A549 (cell line): ENCODE results near the gene SLC23A2. TPM values are rescaled to one million over a fixed set of nuclear protein-coding genes. Genes with fewer than 3 reads are reported as not detected.

Experiments used
- ATAC-seq, 2 experiments: fragments of 200-7000 bp in 1 of 2; fragments of >200 bp in 1 of 2; cut with Nextera tagmentation in 1 of 2; cut with Tn5 transposase in 1 of 2; 3 replicates each; pipeline versions ENCODE4 v1.8.0 to v1.9.1; 2018 to 2020; ENCODE audit warnings: mild to moderate bottlenecking in 1 of 2, moderate library complexity in 1 of 2
- CTCF ChIA-PET: fragments of 300-600 bp; sonication (Branson Sonifier 250); formaldehyde crosslinking; extraction: SDS; loops from one replicate; lab custom pipeline; 2021; ENCODE audit warnings: antibody characterized with exemption, inconsistent platforms; lab: Yijun Ruan, JAX
- POLR2A ChIA-PET: fragments of 350-600 bp; formaldehyde crosslinking; extraction: SDS; loops from one replicate; lab custom pipeline; 2021; ENCODE audit warnings: antibody characterized with exemption, inconsistent platforms; lab: Yijun Ruan, JAX
- DNase-seq, 2 experiments: peaks; one replicate each; pipeline versions ENCODE4 v3.0.0 to v3.0.0-alpha.2; 2011 to 2016; ENCODE audit warnings: low read depth in 1 of 2, low spot score in 1 of 2
- FAIRE-seq: peaks from 2 replicates; lab custom pipeline; 2011; peaks lifted over from hg19 to GRCh38; lab: Jason Lieb, UNC
- H3K27ac ChIP-seq, 2 experiments: fragments of >200 bp; sonication (Bioruptor Twin); formaldehyde crosslinking; 3 replicates each; pipeline ENCODE4 v1.5.1; 2016 to 2017
- H3K4me1 ChIP-seq: fragments of >200 bp; sonication (Bioruptor Twin); formaldehyde crosslinking; 3 replicates; pipeline ENCODE4 v1.6.1; 2016
- H3K4me2 ChIP-seq: fragments of >200 bp; sonication (Bioruptor Twin); formaldehyde crosslinking; 3 replicates; pipeline ENCODE4 v1.6.1; 2016
- H3K4me3 ChIP-seq: fragments of >200 bp; sonication (Bioruptor Twin); formaldehyde crosslinking; 3 replicates; pipeline ENCODE4 v1.5.1; 2016
- H3K9me3 ChIP-seq: fragments of >200 bp; sonication (Bioruptor Twin); formaldehyde crosslinking; 3 replicates; pipeline ENCODE4 v1.6.1; 2016
- CBX8 ChIP-seq: fragments of 200-600 bp; sonication (generic); IDR thresholded peaks from 2 replicates; pipeline ENCODE4 v1.6.1; 2016
- CEBPB ChIP-seq, 2 experiments: fragments of >200 bp in 1 of 2; sonication (Bioruptor Twin) in 1 of 2; formaldehyde crosslinking in 1 of 2; IDR thresholded peaks; 2 replicates each; pipeline ENCODE4 v1.6.1; 2012 to 2016
- CTCF ChIP-seq: fragments of >200 bp; sonication (Bioruptor Twin); formaldehyde crosslinking; IDR thresholded peaks from 3 replicates; pipeline ENCODE4 v1.5.1; 2016
- EHMT2 ChIP-seq: fragments of 200-600 bp; sonication (generic); IDR thresholded peaks from 2 replicates; pipeline ENCODE4 v1.6.1; 2016; ENCODE audit warnings: antibody characterized with exemption, low read depth, mild to moderate bottlenecking, moderate library complexity
- EP300 ChIP-seq, 2 experiments: fragments of >200 bp; sonication (Bioruptor Twin); formaldehyde crosslinking; IDR thresholded peaks; 2 replicates in 1 of 2; 3 replicates in 1 of 2; pipeline ENCODE4 v1.6.1; 2016 to 2017
- FOSL2 ChIP-seq, 2 experiments: fragments of 450-650 bp in 1 of 2; fragments of >200 bp in 1 of 2; sonication (Bioruptor Twin) in 1 of 2; formaldehyde crosslinking; IDR thresholded peaks; 2 replicates each; pipeline versions ENCODE4 v1.5.0 to v1.6.1; 2016 to 2020; ENCODE audit warnings: mild to moderate bottlenecking in 1 of 2, moderate library complexity in 1 of 2
- FOXS1 ChIP-seq: fragments of 250-450 bp; sonication (Bioruptor Pico); IDR thresholded peaks from 2 replicates; pipeline ENCODE4 v1.5.0; 2020; ENCODE audit warnings: mild to moderate bottlenecking, moderate library complexity
- HDAC2 ChIP-seq: fragments of 200-600 bp; sonication (generic); IDR thresholded peaks from 2 replicates; pipeline ENCODE4 v1.6.1; 2016
- HMGXB4 ChIP-seq: fragments of 250-450 bp; sonication (Bioruptor Pico); IDR thresholded peaks from 2 replicates; pipeline ENCODE4 v1.5.0; 2021; ENCODE audit warnings: mild to moderate bottlenecking, moderate library complexity, borderline replicate concordance
- HOXB13 ChIP-seq: fragments of 250-450 bp; sonication (Bioruptor Pico); IDR thresholded peaks from 2 replicates; pipeline ENCODE4 v1.5.0; 2020; ENCODE audit warnings: low read depth, mild to moderate bottlenecking, moderate library complexity
- HOXB5 ChIP-seq: fragments of 250-450 bp; sonication (Bioruptor Pico); IDR thresholded peaks from 2 replicates; pipeline ENCODE4 v1.5.0; 2020; ENCODE audit warnings: mild to moderate bottlenecking, moderate library complexity
- KDM1A ChIP-seq: fragments of 200-600 bp; sonication (generic); IDR thresholded peaks from 2 replicates; pipeline ENCODE4 v1.6.1; 2016; ENCODE audit warnings: low read depth, mild to moderate bottlenecking
- KDM5A ChIP-seq: fragments of 200-600 bp; sonication (generic); IDR thresholded peaks from 2 replicates; pipeline ENCODE4 v1.6.1; 2016; ENCODE audit warnings: antibody characterized with exemption, mild to moderate bottlenecking
- MAFK ChIP-seq: fragments of 450-650 bp; IDR thresholded peaks from 2 replicates; pipeline ENCODE4 v1.6.1; 2014; ENCODE audit not compliant: partially characterized antibody
- MAZ ChIP-seq: fragments of 150-350 bp; IDR thresholded peaks from 2 replicates; pipeline ENCODE4 v1.6.1; 2014; ENCODE audit warnings: antibody characterized with exemption, low read depth, low read length, borderline replicate concordance
- NFE2L2 ChIP-seq: fragments of 150-350 bp; conservative IDR thresholded peaks from 2 replicates; pipeline ENCODE4 v1.6.1; 2014; ENCODE audit warnings: low read length
- NPAS2 ChIP-seq: fragments of 250-450 bp; sonication (Bioruptor Pico); IDR thresholded peaks from 2 replicates; pipeline ENCODE4 v1.8.0; 2022; ENCODE audit warnings: mild to moderate bottlenecking, moderate library complexity, borderline replicate concordance
- POLR2A ChIP-seq: IDR thresholded peaks from 2 replicates; pipeline ENCODE4 v1.6.1; 2012; ENCODE audit warnings: mild to moderate bottlenecking, low read length
- RCOR1 ChIP-seq: fragments of 150-350 bp; IDR thresholded peaks from 2 replicates; pipeline ENCODE4 v1.6.1; 2014; ENCODE audit warnings: antibody characterized with exemption, low read length, low read depth
- RFX5 ChIP-seq: fragments of 450-650 bp; IDR thresholded peaks from 2 replicates; pipeline ENCODE4 v1.7.1; 2014; ENCODE audit warnings: antibody characterized with exemption, mild to moderate bottlenecking, moderate library complexity
- RNF2 ChIP-seq: fragments of 200-600 bp; sonication (generic); IDR thresholded peaks from 2 replicates; pipeline ENCODE4 v1.6.1; 2016; ENCODE audit warnings: low read depth, mild to moderate bottlenecking, antibody characterized with exemption, moderate library complexity, borderline replicate concordance
- SREBF2 ChIP-seq: fragments of 450-650 bp; IDR thresholded peaks from 2 replicates; pipeline ENCODE4 v1.6.1; 2014; ENCODE audit warnings: mild to moderate bottlenecking, moderate library complexity
- ZC3H11A ChIP-seq: fragments of 450-650 bp; IDR thresholded peaks from 2 replicates; pipeline ENCODE4 v1.6.1; 2014; ENCODE audit warnings: antibody characterized with exemption, mild to moderate bottlenecking
- ZFP36 ChIP-seq: fragments of 450-650 bp; IDR thresholded peaks from 2 replicates; pipeline ENCODE4 v1.6.1; 2014; ENCODE audit warnings: borderline replicate concordance; ENCODE audit not compliant: partially characterized antibody
- WGBS: methylation state at CpG from one replicate; pipeline ENCODE4 v1.1.6; 2017; ENCODE audit errors: missing lambda C conversion rate; 5-methylcytosine and 5-hydroxymethylcytosine counted together
- polyA plus RNA-seq, 4 experiments: library from polyadenylated mRNA; depleted of rRNA in 3 of 4; stranded (reverse); fragments of >200 nt; fragmentation: RNase III in 1 of 4; extraction: RNeasy Plus Mini Kit Qiagen cat#74134 plus additional on column Dnase treatment in 1 of 4; gene quantifications; 2 replicates in 3 of 4; 3 replicates in 1 of 4; pipeline ENCODE4 v1.2.3, GENCODE V29; 2011 to 2017

The SLC23A2 gene
- polyA plus RNA-seq, 2 of the 4 experiments (the other 2 are of a cell fraction) = 13.1 to 47.8 TPM

GRCh38 chr20:4947817-4948559 lies 53.3 kb downstream of the SLC23A2 start (continued):
- TF ChIP-seq CTCF = no peak
- TF ChIP-seq FOXS1 (CRISPR knock-in tag) = no peak
- no peak for TF ChIP-seq NPAS2
- TF ChIP-seq, all 56 proteins: peak for 0

GRCh38 chr20:4946986-4947385 lies 54.3 kb downstream of the SLC23A2 start:
- Histone ChIP-seq H3K4me3 (no peak overlapping the region), H3K4me1 (peaks cover 40% of the 10 kb centered on the region), H3K4me2 (no peak overlapping the region), H3K9me3 (peaks cover under 1% of the 10 kb centered on the region; the same call in 1 of the 3 replicates), H3K27ac (no peak overlapping the region)
- ChIA-PET POLR2A (no interaction called here), CTCF (interaction anchor here (1.0 to 2.9 kb wide), 7 partner anchors 9 to 642 kb away, joined by 3 to 22 read pairs (median 3); no protein-coding TSS in a partner anchor)
- 82% methylated on average over 6 of the region's 6 CpGs for WGBS
- FAIRE-seq = no peak
- TF ChIP-seq ZFP36 = peak; percentile 18
- no peak for TF ChIP-seq ZC3H11A
- DNase-seq = no peak
- ATAC-seq = no peak

- CTCF ChIA-PET = interaction anchor here (1.0 to 2.9 kb wide), 3 partner anchors 9 to 642 kb away, joined by 3 to 22 read pairs (median 3); no protein-coding TSS in a partner anchor
- no peak for FAIRE-seq
These were observed 54.7 kb downstream of the SLC23A2 start for GRCh38 chr20:4946585-4946984.

More at GRCh38 chr20:4946585-4946984, 54.7 kb downstream of the SLC23A2 start:
- 94% methylated on average over 6 of the region's 6 CpGs for WGBS
- no peak overlapping the region for H3K27ac ChIP-seq
- H3K4me1 ChIP-seq = peaks cover 42% of the 10 kb centered on the region
- TF ChIP-seq MAZ = no peak
- no peak for TF ChIP-seq CBX8
- TF ChIP-seq POLR2A = no peak
- TF ChIP-seq EP300 (IDR thresholded peaks at IDR 0.05) = no peak
- TF ChIP-seq SREBF2 = no peak
- no peak for TF ChIP-seq FOSL2 (IDR thresholded peaks at IDR 0.05)
- no peak for TF ChIP-seq FOSL2 (CRISPR knock-in tag; IDR thresholded peaks at IDR 0.05)
- no peak for TF ChIP-seq HMGXB4 (CRISPR knock-in tag)
- no peak for TF ChIP-seq RCOR1
- no peak for TF ChIP-seq EHMT2
- no peak for TF ChIP-seq HDAC2
- no peak for TF ChIP-seq KDM1A
- TF ChIP-seq CEBPB (IDR thresholded peaks at IDR 0.05) = no peak
- TF ChIP-seq MAFK = no peak
- no peak for TF ChIP-seq RNF2
- no peak for TF ChIP-seq HOXB13 (CRISPR knock-in tag)
- TF ChIP-seq NFE2L2 = no peak
- no peak for TF ChIP-seq KDM5A
- no peak for TF ChIP-seq RFX5
- no peak for TF ChIP-seq HOXB5 (CRISPR knock-in tag)
- ATAC-seq = no peak
- no peak for DNase-seq
- H3K4me3 ChIP-seq = no peak overlapping the region
- no peaks in the 10 kb centered on the region for H3K9me3 ChIP-seq
- POLR2A ChIA-PET = no interaction called here
- no peak overlapping the region for H3K4me2 ChIP-seq
